HG02885 (cell line): ENCODE measurements around the gene CDKAL1.

Source experiments
- ATAC-seq: cut with Tn5 transposase; IDR thresholded peaks from one replicate; pipeline ENCODE4 v1.9.1; 2021; ENCODE audit warnings: mild to moderate bottlenecking; ENCODE audit not compliant: unreplicated experiment, poor library complexity

CDKAL1 gene

DNA sequence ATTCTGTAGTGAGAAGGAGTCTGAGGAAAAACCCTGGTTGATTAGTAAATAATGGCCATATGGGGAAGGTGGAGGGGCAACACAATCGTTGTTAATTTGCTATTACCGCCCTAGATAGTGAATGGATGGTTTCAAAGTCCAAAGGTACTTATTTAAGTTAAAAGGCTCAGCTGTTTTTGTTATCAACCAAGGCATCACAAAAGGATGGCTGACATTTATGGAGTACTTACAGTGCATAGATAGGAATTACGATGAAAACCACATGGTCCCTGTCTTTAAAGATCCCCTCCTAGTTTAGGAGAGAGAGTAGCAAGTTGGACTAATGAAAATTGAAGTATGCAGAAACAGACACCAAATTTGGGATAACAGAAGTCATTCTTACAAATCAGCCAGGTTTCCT is 319.6 kb downstream of the CDKAL1 start:
- ATAC-seq = no peak

GRCh38 chr6:20856681-20857288 is 322.5 kb downstream of the CDKAL1 start:
- no peak for ATAC-seq

GRCh38 chr6:20861481-20861880 is 327.2 kb downstream of the CDKAL1 start:
- ATAC-seq = no peak

GRCh38 chr6:20866036-20866435 is 331.8 kb downstream of the CDKAL1 start:
- no peak for ATAC-seq

GRCh38 chr6:20866935-20867703 is 332.9 kb downstream of the CDKAL1 start:
- ATAC-seq = no peak

- ATAC-seq = no peak
Measured at GRCh38 chr6:20868397-20869096, 334.3 kb downstream of the CDKAL1 start.

DNA sequence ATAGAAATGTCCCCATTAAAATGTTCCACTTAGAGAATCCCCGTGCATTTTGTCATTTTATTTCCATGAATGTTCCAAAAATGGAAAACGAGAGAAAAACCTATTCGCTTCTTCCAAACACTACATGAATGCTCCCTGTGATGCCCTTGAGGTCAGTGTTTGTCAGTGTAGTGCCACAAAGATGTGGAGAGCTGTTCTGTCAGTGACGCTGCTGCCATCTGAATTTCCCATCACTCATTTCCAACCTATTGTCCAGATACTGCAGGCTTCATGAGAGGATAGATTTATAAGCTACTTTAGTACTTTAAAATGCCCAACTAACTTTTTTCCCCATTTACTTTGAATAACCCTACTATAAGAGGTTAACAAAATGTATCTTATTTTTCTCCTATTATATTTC is 335.8 kb downstream of the CDKAL1 start:
- ATAC-seq = no peak

- ATAC-seq = no peak
Measured at GRCh38 chr6:20870493-20870892, 336.2 kb downstream of the CDKAL1 start.

- ATAC-seq = no peak
Measured at GRCh38 chr6:20873425-20874190, 339.4 kb downstream of the CDKAL1 start.

- no peak for ATAC-seq
Measured at GRCh38 chr6:20875369-20875963, 341.2 kb downstream of the CDKAL1 start.

GRCh38 chr6:20876036-20876435 is 341.8 kb downstream of the CDKAL1 start:
- ATAC-seq = no peak

GRCh38 chr6:20876561-20876960 is 342.3 kb downstream of the CDKAL1 start:
- no peak for ATAC-seq

DNA sequence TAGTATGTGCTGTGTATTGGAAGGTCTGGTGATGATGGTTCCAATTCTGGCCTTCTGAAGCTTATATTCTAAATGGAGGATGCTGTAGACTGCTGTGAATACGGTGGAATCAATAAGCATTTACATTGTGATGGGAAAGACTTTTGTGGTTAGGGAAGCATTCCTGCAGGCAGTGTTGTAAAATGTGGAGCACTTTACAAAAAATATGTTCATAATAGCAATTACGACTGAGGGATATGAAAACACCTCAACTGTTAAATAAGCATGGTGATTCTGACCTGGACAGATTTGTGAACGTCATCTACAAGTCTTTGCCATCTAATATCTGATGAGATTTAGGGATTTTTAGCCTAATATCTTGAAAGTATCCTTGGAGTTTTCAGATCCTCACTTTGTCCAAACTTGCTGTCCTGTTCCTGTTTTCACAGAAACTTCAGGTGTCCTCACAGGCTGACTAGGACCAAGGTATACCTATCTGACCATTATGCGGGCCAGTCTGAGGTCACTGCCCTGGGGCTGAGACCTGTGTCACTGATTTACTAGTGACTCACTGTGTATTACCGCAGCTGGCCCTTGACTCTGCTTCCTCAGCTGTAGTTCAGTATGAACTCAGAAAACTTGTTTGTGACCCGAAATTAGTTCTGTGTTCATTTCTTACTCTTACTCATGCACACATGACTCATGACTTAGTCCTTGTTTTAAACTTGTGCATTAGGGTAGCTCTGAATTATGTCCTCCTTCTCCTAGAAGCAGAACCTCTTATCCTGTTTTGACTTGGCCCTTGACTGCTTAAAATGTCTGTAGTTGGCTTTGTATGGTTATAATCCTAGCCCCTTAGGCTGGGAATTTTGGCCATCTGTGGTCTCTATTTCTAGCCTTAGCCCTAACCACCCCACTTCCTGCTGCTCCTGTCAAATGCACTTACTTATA is 343.0 kb downstream of the CDKAL1 start:
- peak; percentile 99 for ATAC-seq

DNA sequence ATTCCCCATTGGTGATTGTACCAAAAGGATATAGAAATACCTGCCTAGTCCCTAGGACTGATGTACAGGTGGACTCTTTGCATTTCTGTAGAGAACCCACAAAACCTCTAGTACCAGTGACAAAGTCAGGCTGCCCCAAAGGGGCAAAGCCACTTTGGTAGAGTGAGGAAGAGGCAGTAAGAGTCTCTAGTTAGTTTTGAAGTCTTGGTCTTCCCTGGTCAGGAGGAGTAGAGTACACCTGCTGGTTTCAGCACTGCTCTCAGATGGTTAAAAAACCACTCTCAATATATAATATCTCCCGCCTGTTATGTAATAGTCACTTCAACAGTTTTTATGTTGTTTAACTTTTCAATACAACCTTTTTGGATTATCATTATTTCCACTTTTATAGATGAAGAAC is 344.9 kb downstream of the CDKAL1 start:
- ATAC-seq = no peak

DNA sequence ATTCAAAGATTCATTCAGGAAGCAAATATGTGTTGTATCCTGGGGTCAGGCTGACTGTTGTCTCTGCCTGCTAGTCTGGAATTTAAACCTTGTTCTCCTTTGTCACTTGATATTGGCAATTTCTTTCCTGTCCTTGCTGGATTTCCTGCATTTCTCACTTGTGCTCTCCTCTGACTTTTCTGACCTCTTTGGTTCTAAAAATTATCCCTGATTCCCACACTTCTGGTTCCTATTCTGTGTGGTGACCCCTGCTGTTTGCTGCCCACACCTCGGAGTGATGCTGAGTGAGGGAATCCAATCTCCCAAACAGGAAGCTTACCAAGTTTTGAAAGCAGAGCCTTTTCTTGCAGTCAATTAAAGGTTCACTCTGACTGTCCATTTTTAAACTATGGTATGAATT is 345.3 kb downstream of the CDKAL1 start:
- ATAC-seq = no peak

DNA sequence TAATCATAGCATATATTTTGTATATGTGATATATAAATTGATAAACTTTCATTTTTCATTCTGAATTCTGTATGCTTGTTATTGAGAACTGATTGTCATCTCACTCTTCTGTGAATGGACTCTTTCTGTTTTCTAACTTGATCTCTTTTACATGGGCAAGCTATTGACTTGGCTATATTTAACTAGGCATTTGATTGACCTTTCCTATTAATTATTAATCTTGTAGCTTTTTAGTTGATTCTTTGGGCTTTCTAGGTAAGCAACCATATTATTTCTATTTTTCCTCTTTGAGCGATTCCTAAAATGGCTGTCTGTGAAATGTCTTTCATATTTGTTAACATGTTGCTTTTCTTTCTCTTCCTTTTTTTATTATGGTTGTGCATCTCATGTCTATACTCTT is 347.1 kb downstream of the CDKAL1 start:
- no peak for ATAC-seq

DNA sequence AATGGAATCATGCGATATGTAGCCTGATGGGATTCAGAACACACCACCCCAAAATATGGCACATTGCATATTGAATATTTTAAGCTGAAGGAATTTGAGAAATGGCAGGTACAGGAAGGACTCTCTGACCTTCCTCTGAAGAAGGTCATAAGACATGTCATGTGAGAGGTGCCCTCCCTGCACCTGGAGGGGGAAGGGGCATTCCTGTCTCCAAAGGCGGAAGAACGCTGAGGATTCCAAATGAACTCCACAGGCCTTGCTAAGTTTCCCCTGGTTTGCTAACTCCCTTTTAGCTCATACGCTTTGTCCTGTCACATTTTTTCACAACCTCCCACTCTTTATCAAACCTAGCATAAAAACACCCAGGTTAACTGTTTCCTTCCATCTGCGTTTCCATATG is 347.8 kb downstream of the CDKAL1 start:
- ATAC-seq = no peak

DNA sequence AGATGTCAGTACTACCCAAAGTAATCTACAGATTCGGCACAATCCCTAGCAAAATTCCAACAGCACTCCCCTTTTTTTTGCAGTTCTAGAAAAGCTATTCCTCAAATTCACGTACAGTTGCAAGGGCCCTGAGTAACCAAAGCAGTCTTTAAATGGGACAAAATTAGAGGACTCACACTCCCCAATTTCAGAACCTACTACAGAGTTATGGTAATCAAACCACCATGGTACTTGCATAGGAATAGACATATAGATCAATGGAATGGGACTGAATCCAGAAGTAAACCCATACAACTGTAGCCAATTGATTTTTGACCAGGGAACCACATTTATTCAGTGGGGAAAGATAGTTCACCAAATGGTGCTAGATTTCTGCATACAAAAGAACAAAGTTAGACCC is 350.8 kb downstream of the CDKAL1 start:
- ATAC-seq = no peak

DNA sequence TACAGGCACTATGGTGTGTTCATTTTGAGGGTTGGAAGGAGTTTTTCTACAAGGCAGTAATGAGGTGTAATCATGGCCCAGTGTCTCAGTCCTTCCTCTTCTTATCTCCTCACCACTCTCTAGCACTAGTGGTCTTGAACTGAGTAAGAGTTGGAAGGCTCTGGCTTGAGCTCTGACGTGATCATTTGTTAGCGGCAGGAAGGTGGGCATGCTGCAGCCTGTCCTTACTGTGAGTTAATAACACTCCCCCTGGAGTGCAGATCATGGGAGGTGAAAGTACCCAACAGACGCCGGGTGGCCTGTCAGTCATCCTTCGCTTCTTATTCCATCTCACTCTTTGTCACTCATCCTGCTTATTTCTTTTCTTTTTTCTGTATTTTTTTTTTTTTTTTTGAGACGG is 356.9 kb downstream of the CDKAL1 start:
- ATAC-seq = no peak
